IPS-NIHi7 (cell line): ENCODE data around the gene RPP14.
"Not testable (repeated sequence)": the region's sequence is repeated elsewhere in the genome, so short reads cannot be mapped to it uniquely, and the experiment has no call there.

Experiments used
- DNase-seq: peaks from one replicate; pipeline ENCODE4 v3.0.0; 2012; ENCODE audit warnings: mixed read lengths; ENCODE audit errors: extremely low spot score

Gene RPP14

DNA sequence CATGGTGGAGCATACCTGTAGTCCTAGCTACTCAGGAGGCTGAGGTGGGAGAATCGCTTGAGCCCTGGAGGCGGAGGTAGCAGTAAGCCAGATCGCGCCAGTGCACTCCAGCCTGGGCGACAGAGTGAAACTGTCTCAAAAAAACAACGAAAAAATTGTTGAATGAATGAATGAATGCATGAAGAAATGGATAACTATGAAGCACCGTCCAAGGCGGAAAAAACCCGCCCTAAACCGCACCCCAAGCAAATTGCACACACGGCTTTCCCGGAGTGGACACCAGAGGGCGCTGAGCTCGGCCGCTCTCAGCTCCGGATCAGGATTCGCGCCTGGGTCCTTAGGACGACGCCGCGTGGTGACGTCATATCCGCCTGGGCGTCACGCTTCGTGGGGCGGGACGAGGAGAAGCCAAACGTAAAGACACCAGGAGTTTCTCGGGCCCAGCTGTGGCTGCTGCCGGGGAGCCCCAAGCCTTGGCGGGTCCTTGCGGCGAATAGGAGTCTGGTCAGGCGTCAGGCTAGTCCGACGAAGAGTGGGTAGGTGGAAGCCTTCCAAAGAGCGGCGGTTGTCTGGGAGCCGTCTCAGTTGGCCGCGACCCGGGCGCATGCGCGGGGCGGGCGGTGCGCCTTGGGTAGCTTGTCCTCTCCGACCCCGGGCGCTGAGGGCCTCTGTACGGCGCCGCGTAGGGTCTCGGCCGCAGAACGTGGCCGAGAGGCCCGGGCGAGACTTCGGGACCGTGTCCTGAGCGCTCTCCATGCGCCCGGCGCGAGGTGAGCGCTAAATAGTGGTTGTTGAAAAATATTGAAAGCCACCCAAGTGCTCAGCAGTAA is at the start of gene RPP14, which contains the start of gene HTD2:
RPP14 (plus strand) TSS at position 364 of the 830 bp plus-strand sequence. CDS start 4,085 bp downstream, outside the sequence.
HTD2 (plus strand) TSS at position 639 of the 830 bp plus-strand sequence. CDS start 11,094 bp downstream, outside the sequence.
- DNase-seq = peak; percentile 97

DNA sequence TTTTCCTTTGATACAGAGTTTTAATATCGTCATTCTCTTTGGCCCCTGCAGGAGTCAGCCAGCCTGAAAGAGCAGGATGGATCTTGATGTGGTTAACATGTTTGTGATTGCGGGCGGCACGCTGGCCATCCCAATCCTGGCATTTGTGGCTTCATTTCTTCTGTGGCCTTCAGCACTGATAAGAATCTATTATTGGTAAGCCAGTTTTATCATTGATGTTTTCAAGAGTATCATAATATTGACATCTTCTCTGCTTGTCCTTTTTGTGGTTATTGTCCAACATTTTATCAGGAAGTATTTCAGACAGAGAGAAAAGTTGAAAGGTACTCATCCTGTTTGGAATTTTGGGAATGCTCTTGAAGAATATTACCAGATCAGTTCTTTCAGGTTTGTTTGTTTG is 49.5 kb upstream of the RPP14 start:
- DNase-seq = no peak

- DNase-seq = no peak
These were observed 47.5 kb upstream of the RPP14 start for GRCh38 chr3:58258392-58259055.

- no peak for DNase-seq
These were observed 45.7 kb upstream of the RPP14 start for GRCh38 chr3:58260261-58260731.

DNA sequence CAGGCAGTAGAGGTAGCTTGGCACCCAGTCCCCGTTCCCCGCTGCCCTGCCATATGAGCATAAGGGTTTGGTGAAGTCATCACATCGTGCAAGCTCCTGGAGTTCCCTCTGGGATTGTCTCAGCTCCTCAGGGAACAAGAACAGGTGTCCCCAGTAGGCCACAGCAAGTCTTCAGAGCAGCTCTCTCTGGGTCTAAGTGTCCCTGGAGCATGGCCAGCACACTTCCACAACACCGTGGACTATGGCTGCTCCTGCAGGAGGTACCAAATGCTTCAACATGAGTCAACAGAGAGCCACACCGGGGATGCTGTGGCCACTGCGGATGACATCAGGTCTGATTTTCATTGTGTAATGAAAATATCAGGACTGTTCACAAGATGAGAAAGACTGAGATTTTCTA is 45.3 kb upstream of the RPP14 start:
- no peak for DNase-seq

GRCh38 chr3:58261954-58262666 is 43.9 kb upstream of the RPP14 start:
- DNase-seq = no peak

- DNase-seq = no peak
These were observed 39.5 kb upstream of the RPP14 start for GRCh38 chr3:58266577-58266976.

GRCh38 chr3:58267543-58267942 is 38.5 kb upstream of the RPP14 start:
- DNase-seq = not testable (repeated sequence)

- no peak for DNase-seq
These were observed 36.7 kb upstream of the RPP14 start for GRCh38 chr3:58269356-58269755.

DNA sequence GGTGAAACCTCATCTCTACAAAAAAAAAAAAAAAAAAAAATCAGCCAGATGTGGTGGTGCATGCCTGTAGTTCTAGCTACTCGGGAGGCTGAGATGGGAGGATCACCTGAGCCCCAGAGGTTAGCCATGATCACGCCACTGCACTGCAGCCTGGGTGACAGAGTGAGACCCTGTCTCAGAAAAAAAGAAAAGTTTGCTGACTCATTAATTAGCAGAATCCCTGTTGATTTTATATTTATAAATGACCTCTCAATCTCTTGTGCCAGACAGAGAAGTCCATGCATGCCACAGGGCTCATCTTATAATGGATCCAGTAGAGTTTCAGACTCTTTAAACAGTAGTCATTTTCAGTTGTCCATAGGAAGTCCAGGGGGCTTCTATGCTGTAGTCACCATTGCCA is 35.6 kb upstream of the RPP14 start:
- no peak for DNase-seq

GRCh38 chr3:58271901-58272501 is 34.0 kb upstream of the RPP14 start:
- DNase-seq = no peak

DNA sequence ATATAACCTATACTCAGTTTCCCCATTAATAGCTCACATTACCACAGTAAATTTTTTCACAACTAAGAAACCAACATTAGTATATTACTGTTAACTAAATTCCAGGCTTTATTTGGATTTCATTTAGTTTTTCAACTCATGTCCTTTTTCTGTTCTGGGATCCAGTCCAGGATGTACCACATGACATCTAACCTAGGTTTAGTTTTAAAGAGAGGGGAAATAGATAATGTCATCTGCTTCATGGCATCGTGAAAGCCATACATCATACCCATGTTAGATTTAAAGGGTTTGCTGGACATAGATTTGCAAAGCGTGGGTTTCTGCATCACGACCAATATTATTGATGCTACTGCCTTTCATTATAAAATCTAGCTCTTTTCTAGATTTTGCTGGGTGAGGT is 33.2 kb upstream of the RPP14 start:
- DNase-seq = no peak

DNA sequence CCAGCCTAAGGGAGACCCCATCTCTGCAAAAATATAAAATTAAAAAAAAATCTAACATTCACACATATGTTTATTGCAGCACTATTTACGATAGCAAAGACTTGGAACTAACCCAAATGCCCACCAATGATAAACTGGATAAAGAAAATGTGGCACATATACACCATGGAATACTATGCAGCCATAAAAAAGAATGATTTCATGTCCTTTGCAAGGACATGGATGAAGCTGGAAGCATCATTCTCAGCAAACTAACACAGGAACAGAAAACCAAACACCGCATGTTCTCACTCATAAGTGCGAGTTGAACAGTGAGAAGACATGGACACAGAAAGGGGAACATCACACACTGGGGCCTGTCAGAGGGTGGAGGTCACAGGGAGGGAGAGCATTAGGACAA is 32.7 kb upstream of the RPP14 start:
- not testable (repeated sequence) for DNase-seq

DNA sequence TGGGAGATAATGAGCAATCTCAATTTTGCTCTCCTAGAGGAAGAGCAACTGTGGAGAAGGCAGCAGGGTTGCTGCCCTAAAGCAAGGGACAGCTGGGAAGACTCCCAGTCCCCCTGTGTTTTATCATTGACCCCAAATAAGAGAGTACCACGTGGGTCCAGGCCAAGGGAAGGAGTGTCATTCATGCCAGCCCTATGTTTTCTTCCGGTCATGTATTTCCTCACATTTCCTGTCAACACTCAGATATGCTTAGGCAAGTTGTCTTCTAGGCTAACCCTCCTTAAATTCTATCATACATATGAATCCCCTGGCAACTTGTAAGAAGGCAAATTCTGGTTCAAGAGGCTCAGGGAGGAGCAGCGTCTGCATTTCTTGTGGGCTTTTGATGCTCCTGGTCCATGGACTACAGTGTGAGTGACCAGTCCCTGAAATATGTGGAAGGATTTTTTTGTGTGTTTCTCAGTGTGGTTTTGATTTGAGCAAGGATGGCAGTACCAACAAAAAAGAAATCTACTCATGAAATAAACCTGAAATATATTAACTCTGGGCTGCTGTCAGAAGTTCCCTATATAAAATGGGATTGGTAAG is 31.9 kb upstream of the RPP14 start:
- DNase-seq = no peak

DNA sequence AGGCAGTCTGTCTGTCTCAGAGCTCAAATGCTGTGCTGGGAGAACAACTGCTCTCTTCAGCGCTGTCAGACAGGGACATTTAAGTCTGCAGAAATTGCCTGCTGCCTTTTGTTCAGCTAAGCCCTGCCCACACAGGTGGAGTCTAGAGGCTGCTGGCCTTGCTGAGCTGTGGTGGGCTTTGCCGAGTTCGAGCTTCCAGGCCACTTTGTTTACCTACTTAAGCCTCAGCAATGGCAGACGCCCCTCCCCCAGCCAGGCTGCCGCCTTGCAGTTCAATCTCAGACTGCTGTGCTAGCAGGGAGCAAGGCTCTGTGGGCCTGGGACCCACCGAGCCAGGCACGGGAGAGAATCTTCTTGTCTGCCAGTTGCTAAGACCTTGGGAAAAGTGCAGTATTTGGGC is 25.0 kb upstream of the RPP14 start:
- DNase-seq = no peak

- no peak for DNase-seq
These were observed 20.7 kb upstream of the RPP14 start for GRCh38 chr3:58285334-58285733.

DNA sequence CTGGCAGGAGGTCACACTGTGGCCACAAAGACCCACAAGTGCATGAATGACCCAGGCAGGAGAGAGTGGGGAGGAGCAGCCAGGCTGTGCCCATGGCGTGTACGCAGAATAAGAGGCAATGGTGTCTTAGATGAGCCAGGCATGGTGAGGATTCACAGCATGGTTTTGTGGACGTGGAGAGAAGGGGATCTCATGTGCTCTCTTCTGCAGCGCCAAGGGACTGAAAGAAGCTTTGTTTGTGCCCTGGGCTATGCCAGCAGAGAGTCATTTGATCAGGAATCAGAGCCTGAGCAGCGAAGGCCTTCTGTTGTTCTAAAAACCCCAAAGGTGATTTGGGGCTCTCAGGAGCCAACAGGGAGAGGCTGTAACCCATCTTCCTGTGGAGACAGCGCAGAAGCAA is 18.7 kb upstream of the RPP14 start:
- no peak for DNase-seq

- DNase-seq = no peak
These were observed 17.9 kb upstream of the RPP14 start for GRCh38 chr3:58288011-58288728.

- not testable (repeated sequence) for DNase-seq
These were observed 17.0 kb upstream of the RPP14 start for GRCh38 chr3:58288964-58289613.

DNA sequence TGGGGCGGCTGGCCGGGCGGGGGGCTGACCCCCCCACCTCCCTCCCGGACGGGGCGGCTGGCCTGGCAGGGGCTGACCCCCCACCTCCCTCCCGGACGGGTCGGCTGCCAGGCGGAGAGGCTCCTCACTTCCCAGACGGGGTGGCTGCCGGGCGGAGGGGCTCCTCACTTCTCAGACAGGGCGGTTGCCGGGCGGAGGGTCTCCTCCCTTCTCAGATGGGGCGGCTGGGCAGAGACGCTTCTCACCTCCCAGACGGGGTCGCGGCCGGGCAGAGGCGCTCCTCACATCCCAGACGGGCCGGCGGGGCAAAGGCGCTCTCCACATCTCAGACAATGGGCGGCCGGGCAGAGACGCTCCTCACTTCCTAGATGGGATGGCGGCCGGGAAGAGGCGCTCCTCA is 15.6 kb upstream of the RPP14 start:
- not testable (repeated sequence) for DNase-seq
